GM20000 (cell line): ENCODE measurements around the gene ZNF91.
"Not testable (repeated sequence)": the region's sequence is repeated elsewhere in the genome, so short reads cannot be mapped to it uniquely, and the experiment has no call there.

Experiments used
- DNase-seq: peaks from one replicate; pipeline ENCODE4 v3.0.0; 2012; ENCODE audit warnings: low spot score
- CTCF ChIP-seq: IDR thresholded peaks from 2 replicates; pipeline ENCODE4 v1.5.1; 2012; ENCODE audit warnings: mild to moderate bottlenecking, control low read depth; ENCODE audit errors: extremely low read depth, missing control alignments

Gene ZNF91

DNA sequence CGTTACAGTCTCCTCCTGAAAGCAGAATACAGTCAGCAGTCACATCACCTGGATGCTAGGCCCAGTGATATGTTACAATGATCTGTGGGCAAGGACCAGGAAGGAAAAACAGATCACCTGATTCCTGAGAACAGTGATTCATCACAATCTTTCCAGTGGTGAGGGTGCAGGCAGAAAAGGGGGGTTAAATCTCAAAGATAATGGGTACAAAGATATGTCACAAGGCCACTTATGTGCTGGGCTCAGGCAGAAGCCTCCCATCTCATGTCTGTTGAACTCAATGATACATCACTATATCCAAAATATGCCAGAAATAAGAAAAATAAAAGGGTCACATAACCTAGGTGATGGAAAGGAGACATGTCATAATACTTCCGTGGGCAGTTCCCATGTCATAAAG lies 10.8 kb upstream of the ZNF91 start:
- no peak for DNase-seq
- TF ChIP-seq CTCF: no peak

GRCh38 chr19:23404676-23405075 lies 9.4 kb upstream of the ZNF91 start:
- no peak for DNase-seq
- TF ChIP-seq CTCF: no peak

DNA sequence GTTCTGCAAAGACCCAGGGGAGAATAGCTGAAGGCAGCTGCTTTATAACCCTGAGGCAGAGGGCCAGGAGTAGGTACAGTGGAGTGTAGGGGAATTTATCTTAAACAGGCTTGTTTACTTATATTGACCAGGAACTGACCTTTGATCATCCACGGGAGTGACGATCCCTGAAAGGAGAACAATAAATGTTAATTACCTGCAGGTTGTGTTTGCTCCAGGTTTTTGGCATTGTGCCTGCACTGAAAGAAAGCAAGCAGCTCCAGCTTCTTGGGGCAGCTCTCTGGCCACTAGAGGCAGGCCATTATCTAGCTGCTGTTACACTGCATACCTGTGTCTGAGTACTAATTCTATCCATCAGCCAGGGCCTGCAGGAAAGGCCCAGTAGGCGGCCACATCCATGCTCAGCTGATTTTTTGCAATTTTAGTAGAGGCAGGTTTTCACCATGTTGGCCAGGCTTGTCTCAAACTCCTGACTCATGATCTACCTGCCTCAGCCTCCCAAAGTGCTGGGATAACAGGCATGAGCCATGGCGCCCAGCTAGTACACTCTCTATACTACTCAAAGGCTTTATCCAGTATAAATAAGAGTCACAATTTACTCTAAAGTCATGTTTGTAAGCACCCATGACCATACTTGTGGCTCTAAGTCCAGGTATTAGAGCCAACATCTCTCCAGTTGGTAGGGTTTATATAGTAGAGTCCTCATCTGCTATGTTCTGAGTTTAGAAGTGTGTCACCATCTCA lies 8.5 kb upstream of the ZNF91 start:
- no peak for TF ChIP-seq CTCF
- DNase-seq: no peak

GRCh38 chr19:23403052-23403451 lies 7.8 kb upstream of the ZNF91 start:
- DNase-seq: no peak
- no peak for TF ChIP-seq CTCF

DNA sequence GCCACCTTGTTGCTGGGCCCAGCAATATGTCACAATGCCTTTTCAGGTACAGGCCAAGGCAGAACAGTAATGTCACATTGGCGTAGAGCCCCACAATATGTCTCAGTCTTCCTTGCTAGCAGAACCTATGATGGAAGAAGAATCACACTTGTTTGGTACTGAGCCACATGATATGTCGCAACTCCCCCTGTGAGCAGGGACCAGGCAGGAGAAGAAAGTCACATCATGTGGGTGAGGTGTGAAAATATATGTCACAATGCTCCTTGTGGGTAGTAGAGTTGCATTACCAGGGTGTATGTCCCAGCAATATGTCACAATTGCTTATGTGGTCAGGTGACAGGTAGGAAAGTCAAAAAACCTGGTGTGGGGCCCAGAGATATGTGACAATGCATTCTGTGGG lies 7.1 kb upstream of the ZNF91 start:
- no peak for DNase-seq
- no peak for TF ChIP-seq CTCF

GRCh38 chr19:23401086-23401610 lies 5.9 kb upstream of the ZNF91 start:
- no peak for TF ChIP-seq CTCF
- DNase-seq: no peak

GRCh38 chr19:23399443-23399842 lies 4.2 kb upstream of the ZNF91 start:
- DNase-seq: no peak
- TF ChIP-seq CTCF: no peak

DNA sequence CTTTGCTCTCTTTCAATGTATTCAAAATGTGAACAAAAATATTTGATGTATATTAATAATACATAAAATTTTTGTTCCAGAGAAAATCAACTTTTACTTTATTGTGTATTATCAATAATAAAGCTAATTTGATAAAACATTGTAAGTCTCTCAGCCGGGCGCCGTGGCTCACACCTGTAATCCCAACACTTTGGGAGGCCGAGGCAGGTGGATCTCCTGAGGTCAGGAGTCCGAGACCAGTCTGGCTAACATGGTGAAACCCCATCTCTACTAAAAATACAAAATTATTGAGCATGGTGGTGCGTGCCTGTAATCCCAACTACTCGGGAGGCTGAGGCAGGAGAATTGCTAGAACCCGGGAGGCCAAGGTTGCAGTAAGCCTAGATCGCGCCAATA lies 449 bp upstream of the ZNF91 start:
- not testable (repeated sequence) for DNase-seq
